GM18951 (cell line): ENCODE data around the gene DNPEP.

Source experiments
- POLR2A ChIP-seq: IDR thresholded peaks from 4 replicates; pipeline ENCODE4 v1.6.1; 2011; ENCODE audit warnings: mild to moderate bottlenecking; ENCODE audit not compliant: insufficient read length, insufficient read depth; ENCODE audit errors: extremely low read depth
- in situ Hi-C: fragments of 300-500 bp; cut with MboI; formaldehyde crosslinking; loops from one replicate; pipeline ENCODE4 v1.12.0; 2022; ENCODE audit warnings: low sequenced_read_pairs, mixed read lengths, inconsistent platforms; ENCODE audit not compliant: unreplicated experiment

DNPEP gene

DNA sequence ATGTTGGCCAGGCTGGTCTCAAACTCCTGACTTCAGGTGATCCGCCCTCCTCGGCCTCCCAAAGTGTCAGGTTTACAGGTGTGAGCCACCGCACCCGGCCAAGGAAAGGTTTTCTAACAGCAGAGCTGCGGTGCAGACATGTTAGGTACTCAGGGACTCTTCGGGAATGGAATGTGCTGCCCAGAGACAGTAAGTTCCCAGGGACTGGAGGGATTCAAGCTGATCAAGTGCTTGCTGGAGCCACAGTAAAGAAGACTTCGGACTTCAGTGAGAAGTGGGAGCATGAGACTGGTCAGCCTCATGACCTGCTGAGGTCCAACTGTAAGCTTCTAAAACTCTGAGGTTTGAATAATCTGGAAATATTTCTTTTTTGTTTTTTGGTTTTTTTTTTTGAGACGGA is 22.7 kb upstream of the DNPEP start:
- in situ Hi-C loops = no loop called here
- no peak for TF ChIP-seq POLR2A

DNA sequence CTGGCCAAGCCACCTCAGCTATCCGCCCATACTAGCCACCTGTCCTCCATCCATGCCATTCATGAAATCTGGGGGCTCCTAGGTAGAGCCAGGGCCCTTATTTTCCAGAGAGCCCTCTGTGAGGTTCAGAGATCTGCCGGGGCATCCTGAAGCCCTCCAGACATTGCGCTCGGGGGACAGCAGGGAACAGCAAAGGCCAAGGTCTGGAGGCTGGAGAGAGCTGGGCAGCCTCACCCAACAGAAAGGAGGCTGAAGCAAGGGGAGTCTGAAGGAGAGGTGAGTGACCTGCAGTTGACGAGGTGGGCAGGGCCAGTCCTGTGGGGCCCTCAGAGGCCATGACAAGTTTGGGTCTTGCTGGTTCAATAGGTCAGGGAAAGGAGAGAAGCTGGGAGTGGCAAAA is 21.9 kb upstream of the DNPEP start:
- in situ Hi-C loops = loop anchor here (10.0 kb wide), 1 partner anchor 125 kb away; no protein-coding TSS in a partner anchor
- TF ChIP-seq POLR2A = no peak

DNA sequence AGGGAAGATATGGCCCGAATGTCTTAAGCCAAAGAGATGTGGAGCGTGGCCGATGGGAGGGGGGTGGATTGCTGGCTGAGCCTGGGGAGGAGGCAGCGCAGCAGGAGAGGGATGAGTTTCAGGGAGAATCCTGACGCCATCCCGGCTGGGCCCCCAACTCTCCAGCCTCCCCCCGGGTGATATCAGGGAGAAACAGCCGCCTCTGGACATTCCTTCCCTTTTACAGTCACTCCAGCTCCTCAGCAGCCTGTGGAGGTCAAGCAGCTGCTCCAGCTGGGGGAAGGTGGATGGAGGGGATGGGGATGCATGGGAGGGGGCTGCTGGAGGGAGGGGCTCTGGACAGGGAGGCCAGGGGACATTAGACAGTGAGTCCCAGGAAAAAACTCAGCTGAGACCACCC is 20.9 kb upstream of the DNPEP start:
- in situ Hi-C loops = loop anchor here (10.0 kb wide), 1 partner anchor 126 kb away; no protein-coding TSS in a partner anchor
- no peak for TF ChIP-seq POLR2A

DNA sequence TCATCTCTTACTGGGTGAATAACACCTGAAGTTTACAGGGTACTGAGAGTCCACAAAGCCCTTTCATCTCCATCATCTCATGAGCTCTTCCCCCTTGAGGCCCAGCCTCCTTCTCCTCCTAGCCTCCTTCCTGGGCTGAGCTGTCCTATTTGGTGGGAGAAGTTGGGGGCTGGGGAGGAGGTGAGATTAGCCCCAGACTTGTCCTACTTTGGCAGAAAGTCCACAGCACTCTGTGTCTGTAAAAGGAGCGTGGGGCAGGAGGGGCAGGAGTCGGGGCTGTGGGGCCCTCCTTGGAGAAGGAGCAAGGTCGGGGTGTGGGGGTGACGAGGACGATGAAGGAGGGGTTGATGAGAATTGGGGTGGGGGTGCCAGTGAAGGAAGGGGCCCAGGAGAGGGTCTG is 20.5 kb upstream of the DNPEP start:
- in situ Hi-C loops = loop anchor here (10.0 kb wide), 1 partner anchor 127 kb away; no protein-coding TSS in a partner anchor
- no peak for TF ChIP-seq POLR2A

DNA sequence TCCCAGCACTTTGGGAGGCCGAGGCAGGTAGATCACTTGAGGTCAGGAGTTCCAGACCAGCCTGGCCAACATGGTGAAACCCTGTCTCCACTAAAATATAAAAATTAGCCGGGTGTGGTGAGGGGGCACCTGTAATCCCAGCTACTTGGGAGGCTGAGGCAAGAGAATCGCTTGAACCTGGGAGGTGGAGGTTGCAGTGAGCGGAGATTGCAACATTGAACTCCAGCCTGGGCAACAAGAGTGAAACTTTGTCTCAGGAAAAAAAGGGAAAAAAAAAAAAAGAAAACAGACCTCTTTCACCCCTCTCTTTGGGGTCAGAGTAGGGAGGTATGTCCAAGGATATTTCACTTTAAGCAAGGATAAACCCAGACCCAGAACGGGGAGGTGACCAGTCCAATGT is 19.6 kb upstream of the DNPEP start:
- in situ Hi-C loops = loop anchor here (10.0 kb wide), 1 partner anchor 127 kb away; no protein-coding TSS in a partner anchor

DNA sequence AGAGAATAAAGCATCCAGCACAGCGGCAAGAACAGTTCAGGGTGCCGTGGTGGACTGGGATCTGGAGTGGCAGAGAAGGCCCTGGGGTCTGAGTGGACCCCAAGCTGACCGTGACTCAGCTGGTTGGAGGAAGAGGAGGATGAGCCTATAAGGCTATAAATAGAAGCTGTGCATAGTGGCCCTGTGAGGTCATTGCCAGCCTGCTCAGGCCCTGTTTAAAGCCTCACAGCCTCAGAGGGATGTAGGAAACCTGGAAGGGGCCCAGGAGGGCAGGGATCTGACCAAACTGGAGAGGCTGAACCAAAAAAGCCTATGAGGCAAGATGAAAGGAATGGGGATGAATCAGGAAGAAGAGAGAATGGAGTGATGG is 19.1 kb upstream of the DNPEP start:
- no peak for TF ChIP-seq POLR2A
- in situ Hi-C loops = loop anchor here (10.0 kb wide), 1 partner anchor 128 kb away; no protein-coding TSS in a partner anchor

DNA sequence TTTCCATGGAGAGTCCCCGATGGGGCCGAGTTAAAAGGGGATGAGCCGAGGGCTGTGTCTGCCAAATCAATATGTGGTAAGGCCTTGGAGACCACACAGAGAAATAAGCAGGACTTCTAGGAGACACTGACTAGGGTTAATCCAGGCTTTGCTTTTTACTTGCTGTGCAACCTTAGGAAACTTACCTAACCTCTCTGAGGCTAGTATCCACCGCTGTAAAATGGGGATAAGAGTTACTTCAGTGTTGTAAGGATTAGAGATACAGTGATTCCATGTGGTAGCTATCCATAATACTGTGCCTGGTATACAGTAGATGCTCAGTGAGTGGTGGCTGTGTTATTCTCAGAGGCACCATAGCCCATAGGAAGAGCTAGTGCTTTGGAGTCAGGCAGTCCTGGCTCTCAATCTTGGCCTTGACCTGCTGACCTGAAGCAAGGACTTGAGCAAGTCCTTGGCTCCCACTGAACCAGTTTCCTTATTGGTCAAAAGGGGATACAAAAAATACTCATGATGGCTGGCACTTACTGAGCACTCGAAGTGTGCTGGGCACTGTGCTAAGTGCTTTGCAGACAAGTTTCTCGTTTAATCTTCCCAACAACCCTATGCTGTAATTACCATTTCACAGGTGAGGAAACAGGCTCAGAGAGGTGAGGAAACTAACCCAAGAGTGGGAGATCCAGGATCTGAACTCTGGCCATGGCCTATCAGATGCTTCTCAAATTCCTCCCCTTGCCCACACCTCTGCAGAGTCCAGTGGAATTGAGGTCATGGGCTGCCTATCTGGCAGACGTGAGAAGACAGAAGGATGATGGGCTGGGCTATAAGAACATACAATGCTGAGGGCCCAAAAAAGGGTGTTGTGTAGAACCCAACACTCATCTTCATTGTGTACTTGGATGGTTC is 18.5 kb upstream of the DNPEP start:
- no peak for TF ChIP-seq POLR2A
- in situ Hi-C loops = loop anchor here (10.0 kb wide), 1 partner anchor 129 kb away; no protein-coding TSS in a partner anchor

DNA sequence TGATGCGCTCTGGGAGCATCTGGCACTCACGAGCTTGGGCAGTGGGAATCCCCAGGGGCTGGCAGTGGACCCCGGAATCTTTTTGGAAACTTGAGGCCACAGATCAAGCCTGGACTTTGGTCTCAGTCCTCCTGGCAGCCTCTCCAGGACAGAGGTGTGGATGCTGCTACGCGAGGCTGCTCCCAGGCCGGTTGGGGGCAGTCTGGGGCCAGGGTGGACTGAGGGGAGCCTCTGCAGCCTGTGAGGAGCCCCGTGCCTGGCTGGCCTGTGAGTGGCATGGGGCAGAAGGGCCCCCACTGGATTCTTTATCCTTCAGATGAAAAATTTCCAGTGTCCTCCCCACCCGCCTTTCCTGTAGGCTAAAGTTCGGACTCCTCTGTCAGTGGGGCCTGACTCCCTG is 17.7 kb upstream of the DNPEP start:
- TF ChIP-seq POLR2A = no peak
- in situ Hi-C loops = loop anchor here (10.0 kb wide), 1 partner anchor 129 kb away; no protein-coding TSS in a partner anchor

DNA sequence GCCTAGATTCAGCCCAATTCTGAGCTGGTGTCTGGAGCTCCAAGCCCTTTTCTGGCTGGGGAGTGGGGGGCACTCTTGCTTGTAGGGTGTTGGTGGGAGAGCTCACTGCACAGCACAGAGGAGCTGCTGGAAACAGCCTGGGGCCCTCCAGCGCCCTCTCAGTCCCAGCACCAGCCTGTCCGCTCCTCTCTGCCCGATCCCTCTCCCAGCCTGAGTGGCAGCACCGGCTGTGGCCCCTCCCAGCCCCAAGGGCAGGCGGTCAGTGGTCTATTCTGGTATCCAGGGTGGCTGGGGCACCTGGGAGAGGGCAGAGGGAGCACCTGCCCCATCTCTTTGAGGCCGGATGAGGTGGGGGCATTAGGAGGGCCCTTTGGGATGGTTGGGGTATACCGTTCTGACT is 17.2 kb upstream of the DNPEP start:
- no peak for TF ChIP-seq POLR2A
- in situ Hi-C loops = loop anchor here (10.0 kb wide), 1 partner anchor 130 kb away; no protein-coding TSS in a partner anchor

DNA sequence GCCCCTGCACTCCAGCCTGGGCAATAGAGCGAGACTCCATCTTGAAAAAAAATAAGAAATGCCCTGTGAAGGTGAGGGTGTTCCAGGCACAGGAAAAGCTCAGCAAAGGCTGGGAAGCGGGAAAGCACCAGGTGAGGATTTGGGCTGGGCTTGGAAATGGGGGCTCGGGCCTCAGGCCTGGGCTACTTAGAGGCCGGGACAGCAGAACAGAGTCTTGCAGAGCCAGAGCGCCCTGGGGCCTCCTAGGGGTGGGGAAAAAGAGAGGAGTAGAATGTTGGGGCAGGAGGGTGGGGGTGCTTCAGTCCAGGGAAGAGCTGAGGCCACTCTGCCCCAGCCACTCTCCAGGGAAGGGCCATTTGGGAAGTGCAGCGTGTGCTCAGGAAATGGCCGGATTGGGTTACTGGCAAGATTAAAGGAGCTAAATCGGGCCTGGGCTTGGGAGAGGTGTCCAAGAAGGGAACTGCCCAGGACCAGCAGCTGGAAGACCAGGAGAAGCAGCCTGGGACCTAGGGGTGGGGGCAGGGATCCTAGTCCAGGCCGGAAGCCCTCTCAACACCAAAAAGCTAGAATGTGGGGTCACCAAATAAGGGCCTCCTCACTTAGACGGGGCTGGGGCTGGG is 16.7 kb upstream of the DNPEP start:
- no peak for TF ChIP-seq POLR2A
- in situ Hi-C loops = loop anchor here (10.0 kb wide), 1 partner anchor 130 kb away; no protein-coding TSS in a partner anchor

DNA sequence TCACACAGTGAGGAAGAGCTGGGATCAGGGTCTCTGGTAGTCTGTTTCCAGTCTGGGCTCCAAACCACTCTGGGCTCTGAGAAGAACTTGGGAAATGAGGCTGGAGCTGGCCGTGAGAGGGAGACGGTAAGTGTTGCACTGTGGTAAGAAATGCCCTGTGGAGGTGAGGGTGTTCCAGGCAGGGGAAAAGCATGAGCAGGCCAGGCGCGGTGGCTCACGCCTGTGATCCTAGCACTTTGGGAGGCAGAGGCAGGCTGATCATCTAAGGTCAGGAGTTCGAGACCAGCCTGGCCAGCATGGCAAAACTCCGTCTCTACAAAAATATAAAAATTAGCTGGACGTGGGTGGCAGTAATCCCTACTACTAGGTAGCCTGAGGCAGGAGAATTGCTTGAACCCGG is 16.1 kb upstream of the DNPEP start:
- in situ Hi-C loops = loop anchor here (10.0 kb wide), 1 partner anchor 131 kb away; no protein-coding TSS in a partner anchor

DNA sequence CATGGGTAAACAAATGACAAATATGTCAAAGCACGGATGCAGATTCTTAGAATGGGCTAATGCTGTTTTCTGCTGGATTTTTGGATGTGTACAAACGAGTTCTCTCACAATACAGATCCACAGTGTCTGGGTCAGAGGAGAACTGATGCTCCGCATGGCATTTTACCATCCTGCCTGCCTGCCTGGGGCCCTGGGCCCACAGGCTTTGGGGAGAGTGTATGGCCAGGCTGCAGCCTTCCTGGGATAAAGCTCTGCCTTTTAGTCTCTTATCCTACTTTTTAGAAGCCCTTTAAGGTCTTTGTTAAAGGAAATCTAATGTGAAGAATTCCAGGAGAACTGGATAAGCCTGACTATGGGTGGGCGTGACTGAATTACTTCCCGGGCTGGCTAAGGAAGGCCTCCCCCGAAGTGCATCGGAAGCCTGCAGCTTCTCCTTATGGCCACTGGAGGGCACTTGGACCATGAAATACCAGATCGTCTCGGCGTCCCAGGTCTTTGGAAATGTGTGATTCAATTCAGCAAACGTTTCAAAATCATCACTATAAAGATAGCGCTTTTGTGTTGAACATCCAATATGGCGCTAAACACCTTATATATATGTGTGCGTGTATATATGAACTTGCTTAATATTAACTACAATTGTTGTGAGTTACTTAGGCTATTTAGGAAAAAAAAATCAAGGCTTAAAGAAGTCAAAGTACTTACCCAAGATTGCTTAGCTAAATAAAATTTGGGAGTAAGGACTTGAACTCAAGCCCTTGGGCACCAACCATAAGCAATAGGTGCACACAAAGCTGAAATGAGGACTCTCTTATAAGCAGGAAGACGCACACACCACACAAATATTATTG is 15.2 kb upstream of the DNPEP start:
- in situ Hi-C loops = loop anchor here (10.0 kb wide), 1 partner anchor 132 kb away; no protein-coding TSS in a partner anchor
- TF ChIP-seq POLR2A = no peak

More for the DNA sequence above, 16.1 kb upstream of the DNPEP start:
- TF ChIP-seq POLR2A = no peak

DNA sequence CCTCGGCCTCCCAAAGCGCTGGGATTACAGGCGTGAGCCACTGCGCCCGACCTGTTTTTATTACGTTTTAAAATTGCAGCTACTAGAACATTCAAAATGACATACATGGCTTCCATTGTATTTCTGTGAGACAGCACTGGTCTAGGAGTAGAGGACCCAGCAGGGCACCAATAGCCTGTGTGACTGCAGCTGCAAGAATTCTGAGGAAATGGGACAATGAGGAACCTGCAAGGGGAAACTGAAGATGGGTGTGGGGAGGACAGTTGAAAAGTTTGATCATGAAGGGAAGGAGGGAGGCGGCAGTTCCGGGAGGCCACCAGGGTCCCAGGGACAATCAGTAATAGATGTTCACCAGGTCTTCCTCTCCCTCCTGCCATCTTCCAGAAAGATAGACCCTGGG is 13.9 kb upstream of the DNPEP start:
- no peak for TF ChIP-seq POLR2A
- in situ Hi-C loops = loop anchor here (10.0 kb wide), 1 partner anchor 133 kb away; no protein-coding TSS in a partner anchor

DNA sequence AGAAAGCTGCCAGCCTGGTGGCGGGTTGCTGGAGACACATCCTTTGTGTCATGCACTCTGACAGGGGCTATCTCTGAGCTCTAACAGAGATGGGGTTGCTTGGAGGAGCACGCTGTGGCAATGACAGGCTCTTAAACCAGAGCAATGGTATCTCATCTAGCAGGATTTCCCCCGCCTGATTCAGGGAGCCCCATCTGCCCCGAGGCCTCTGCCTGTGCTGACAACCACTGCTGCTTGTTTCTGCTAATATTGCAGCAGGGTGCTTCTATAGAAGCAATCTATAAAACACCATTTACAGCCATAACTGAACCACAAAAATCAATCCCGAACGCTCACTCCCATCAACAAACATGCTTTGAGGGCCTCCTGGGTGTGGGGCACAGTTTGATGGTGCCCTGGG is 12.8 kb upstream of the DNPEP start:
- TF ChIP-seq POLR2A = no peak

More for the DNA sequence above, 12.8 kb upstream of the DNPEP start:
- in situ Hi-C loops = loop anchor here (10.0 kb wide), 1 partner anchor 134 kb away; no protein-coding TSS in a partner anchor
